HepG2 (cell line): ENCODE data around the gene ZG16B.

ENCODE experiments used
- MIXL1 ChIP-seq: IDR thresholded peaks from 2 replicates; pipeline ENCODE4 v1.6.1; 2016
- ZNF556 ChIP-seq: sonication (generic); formaldehyde crosslinking; IDR thresholded peaks from 2 replicates; pipeline ENCODE4 v1.4.0; 2020; ENCODE audit warnings: mild to moderate bottlenecking, missing genetic modification reagents, borderline replicate concordance
- ZNF766 ChIP-seq: sonication (generic); formaldehyde crosslinking; IDR thresholded peaks from 2 replicates; pipeline ENCODE4 v1.5.0; 2020; ENCODE audit warnings: missing genetic modification reagents, borderline replicate concordance
- TF ChIP-seq, protein P1 (sequence below): sonication (generic); formaldehyde crosslinking; IDR thresholded peaks from 2 replicates; pipeline ENCODE4 v1.4.0; 2020; ENCODE audit warnings: missing genetic modification reagents
- TF ChIP-seq, protein P2 (sequence below): sonication (generic); formaldehyde crosslinking; IDR thresholded peaks from 2 replicates; pipeline ENCODE4 v1.8.1; 2023; ENCODE audit warnings: mild to moderate bottlenecking, inconsistent platforms, moderate library complexity, missing genetic modification reagents, borderline replicate concordance
- TF ChIP-seq, protein P3 (sequence below): IDR thresholded peaks from 2 replicates; pipeline ENCODE4 v1.6.1; 2016

DNA sequence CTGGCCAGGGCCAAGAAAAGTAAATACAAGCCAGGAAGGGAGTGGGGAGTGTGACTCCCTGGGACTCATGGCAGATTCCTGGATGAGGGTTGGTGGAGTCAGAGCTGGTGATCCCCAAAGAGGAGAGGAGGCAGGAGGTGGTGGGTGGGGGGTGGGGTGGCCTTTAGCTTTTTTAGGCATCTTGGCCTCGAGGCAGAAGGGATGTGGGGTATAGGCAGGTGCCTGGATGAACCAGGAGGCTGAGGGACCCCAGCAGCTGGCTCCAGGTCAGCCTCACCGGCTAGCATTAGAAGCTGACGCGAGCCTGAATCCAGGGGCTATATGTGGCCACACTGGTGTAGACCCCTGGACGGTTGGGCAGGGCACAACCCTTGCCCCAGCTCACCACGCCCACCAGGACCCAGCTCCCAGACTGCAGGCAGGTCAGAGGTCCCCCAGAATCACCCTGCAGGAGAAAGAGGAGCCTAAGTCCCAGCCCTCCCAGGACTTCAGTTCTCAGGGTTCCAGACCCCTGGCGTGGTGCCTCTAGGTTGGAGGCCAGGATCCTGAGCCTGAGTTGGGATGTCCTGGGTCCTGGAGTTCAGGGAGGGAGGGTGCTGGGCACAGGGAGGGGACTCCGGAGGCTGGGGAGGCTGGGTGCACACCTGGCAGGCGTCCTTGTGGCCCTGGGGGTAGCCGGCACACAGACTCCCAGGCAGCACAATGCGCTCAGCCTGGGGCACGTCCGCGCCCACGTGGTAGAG, 45.6 kb upstream of the ZG16B start:
- TF ChIP-seq, protein P1, sequence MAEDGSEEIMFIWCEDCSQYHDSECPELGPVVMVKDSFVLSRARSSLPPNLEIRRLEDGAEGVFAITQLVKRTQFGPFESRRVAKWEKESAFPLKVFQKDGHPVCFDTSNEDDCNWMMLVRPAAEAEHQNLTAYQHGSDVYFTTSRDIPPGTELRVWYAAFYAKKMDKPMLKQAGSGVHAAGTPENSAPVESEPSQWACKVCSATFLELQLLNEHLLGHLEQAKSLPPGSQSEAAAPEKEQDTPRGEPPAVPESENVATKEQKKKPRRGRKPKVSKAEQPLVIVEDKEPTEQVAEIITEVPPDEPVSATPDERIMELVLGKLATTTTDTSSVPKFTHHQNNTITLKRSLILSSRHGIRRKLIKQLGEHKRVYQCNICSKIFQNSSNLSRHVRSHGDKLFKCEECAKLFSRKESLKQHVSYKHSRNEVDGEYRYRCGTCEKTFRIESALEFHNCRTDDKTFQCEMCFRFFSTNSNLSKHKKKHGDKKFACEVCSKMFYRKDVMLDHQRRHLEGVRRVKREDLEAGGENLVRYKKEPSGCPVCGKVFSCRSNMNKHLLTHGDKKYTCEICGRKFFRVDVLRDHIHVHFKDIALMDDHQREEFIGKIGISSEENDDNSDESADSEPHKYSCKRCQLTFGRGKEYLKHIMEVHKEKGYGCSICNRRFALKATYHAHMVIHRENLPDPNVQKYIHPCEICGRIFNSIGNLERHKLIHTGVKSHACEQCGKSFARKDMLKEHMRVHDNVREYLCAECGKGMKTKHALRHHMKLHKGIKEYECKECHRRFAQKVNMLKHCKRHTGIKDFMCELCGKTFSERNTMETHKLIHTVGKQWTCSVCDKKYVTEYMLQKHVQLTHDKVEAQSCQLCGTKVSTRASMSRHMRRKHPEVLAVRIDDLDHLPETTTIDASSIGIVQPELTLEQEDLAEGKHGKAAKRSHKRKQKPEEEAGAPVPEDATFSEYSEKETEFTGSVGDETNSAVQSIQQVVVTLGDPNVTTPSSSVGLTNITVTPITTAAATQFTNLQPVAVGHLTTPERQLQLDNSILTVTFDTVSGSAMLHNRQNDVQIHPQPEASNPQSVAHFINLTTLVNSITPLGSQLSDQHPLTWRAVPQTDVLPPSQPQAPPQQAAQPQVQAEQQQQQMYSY (CRISPR knock-in tag) = no peak
- TF ChIP-seq ZNF556 (no peak), MIXL1 (no peak), ZNF766 (CRISPR knock-in tag) (no peak)
- TF ChIP-seq, protein P2, sequence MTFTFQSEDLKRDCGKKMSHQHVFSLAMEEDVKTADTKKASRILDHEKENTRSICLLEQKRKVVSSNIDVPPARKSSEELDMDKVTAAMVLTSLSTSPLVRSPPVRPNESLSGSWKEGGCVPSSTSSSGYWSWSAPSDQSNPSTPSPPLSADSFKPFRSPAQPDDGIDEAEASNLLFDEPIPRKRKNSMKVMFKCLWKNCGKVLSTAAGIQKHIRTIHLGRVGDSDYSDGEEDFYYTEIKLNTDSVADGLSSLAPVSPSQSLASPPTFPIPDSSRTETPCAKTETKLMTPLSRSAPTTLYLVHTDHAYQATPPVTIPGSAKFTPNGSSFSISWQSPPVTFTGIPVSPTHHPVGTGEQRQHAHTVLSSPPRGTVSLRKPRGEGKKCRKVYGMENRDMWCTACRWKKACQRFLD (CRISPR knock-in tag) = no peak
- TF ChIP-seq, protein P3, sequence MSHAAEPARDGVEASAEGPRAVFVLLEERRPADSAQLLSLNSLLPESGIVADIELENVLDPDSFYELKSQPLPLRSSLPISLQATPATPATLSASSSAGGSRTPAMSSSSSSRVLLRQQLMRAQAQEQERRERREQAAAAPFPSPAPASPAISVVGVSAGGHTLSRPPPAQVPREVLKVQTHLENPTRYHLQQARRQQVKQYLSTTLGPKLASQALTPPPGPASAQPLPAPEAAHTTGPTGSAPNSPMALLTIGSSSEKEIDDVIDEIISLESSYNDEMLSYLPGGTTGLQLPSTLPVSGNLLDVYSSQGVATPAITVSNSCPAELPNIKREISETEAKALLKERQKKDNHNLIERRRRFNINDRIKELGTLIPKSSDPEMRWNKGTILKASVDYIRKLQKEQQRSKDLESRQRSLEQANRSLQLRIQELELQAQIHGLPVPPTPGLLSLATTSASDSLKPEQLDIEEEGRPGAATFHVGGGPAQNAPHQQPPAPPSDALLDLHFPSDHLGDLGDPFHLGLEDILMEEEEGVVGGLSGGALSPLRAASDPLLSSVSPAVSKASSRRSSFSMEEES (CRISPR knock-in tag) = no peak
